Daoy (cell line): ENCODE data around the gene NFIA. TPM values are rescaled to one million over a fixed set of nuclear protein-coding genes. Genes with fewer than 3 reads are reported as not detected.

Experiments
- DNase-seq: peaks from one replicate; pipeline ENCODE4 v3.0.0-alpha.2; 2015; ENCODE audit warnings: low read depth
- total RNA-seq: library from RNA; depleted of rRNA; stranded (reverse); fragments of >200 nt; shearing (Covaris generic); gene quantifications from 2 replicates; pipeline ENCODE4 v1.2.3, GENCODE V29; 2014

The NFIA gene
- total RNA-seq, 1 experiment from 2014 or later, result 5.0 TPM

GRCh38 chr1:61370177-61370912 lies 288.0 kb downstream of the NFIA start:
- DNase-seq, result no peak

DNA sequence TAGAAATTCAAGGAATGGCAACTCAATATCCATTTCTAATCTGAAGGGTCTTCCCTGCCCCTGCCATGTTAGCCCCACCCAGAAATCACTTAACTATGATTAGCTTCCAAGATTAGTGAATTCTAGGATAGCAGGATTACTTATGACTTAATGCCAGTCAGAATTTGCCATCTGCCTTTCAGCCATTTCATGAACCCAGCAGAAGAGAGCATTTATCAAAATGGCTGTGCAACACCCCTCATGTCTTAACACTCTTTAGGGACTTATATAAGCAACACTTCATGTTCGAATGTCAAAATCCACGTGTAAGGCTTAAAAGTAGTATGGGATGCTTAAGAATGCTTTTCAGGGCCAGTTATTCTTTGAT lies 288.5 kb downstream of the NFIA start:
- no peak for DNase-seq

DNA sequence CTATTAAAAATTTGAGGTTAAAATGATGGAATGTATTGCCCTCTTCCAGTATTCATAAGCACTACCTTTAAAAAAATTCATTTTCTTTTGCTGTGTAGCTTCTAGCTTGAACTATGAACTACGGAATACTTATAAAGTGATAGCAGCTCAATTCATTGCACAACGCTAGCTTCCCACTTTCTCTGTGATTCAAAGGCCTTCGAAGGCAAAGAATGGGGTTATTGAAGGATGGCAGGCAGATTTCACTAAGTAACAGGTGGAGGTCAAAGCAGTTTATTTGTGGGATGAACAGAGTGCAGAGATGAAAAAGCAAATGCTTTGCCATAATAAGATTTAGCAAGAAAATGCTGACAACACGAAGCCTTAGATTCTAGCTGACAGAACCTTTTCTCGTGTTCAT lies 290.6 kb downstream of the NFIA start:
- DNase-seq, result no peak

GRCh38 chr1:61374156-61374555 lies 291.8 kb downstream of the NFIA start:
- DNase-seq, result no peak

GRCh38 chr1:61375082-61375880 lies 292.9 kb downstream of the NFIA start:
- DNase-seq, result no peak

DNA sequence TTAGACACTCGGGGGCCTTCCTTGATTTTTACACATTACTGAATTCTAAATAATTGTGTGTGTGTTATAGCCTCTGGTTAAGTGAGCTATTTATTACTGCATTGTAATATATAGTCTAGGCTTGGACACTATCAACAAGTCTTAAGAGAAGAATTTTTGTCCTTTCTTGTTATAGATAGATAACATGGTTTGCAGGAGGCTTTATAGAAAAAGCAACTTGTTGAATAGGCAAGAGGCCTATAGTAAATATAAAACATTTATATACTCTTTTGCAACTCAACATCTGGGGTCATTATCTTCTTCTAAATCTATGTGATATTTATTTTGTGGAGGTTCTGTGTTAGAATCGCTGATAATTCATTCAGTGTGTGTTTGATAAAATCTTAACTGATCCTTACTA lies 293.8 kb downstream of the NFIA start:
- no peak for DNase-seq

DNA sequence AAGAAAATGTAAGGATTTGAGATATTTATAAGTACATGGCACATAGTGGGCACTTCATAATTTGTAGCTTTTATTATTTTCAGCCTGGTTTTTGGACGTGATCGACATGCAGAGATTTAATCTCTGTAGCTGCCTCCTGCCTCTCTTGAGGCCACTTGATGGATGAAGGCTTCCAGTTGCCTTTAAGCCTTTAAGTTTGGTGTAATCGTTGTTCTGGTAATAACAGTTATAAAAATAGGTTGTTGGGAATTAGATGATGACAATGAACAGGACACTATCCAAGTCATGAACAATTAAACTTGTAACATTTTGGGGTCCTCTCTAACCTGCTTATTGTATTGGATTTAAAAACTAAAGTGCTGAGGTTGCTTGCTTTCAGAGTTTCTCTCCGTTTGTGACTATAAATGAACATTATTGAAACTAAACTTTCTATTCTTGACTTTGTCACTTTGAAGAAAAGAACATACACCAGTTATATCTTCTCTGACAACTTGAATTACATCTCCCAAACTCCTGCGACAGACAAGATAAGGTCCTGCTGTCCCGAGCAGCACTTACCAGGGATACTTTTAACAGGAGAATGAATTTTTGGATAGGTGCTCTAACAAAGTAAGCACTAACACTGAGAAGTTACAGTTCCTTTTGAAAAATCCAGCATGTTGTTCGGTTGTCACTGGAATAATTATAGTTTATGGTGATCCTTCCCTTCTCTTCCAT lies 295.0 kb downstream of the NFIA start:
- no peak for DNase-seq

GRCh38 chr1:61378494-61379180 lies 296.3 kb downstream of the NFIA start:
- DNase-seq, result no peak

- no peak for DNase-seq
Measured at GRCh38 chr1:61379693-61380092, 297.3 kb downstream of the NFIA start.

DNA sequence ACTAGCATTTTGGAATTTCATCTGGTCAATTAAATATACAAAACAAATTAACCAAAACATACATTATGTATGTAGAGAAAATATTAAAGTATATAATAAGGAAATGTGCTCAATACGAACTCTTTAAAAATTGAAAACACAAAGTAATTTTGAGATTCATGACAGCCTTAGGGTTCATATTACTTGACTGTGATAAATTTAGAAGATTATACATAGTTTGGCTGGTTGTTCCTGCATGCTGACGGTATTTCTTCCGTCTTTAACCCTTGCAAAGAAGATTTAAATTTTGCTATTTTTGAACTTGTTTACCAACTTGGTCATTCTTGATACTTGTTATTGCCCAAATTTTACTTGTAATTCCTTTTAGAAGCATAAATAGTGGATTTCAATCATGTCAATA lies 298.2 kb downstream of the NFIA start:
- no peak for DNase-seq

DNA sequence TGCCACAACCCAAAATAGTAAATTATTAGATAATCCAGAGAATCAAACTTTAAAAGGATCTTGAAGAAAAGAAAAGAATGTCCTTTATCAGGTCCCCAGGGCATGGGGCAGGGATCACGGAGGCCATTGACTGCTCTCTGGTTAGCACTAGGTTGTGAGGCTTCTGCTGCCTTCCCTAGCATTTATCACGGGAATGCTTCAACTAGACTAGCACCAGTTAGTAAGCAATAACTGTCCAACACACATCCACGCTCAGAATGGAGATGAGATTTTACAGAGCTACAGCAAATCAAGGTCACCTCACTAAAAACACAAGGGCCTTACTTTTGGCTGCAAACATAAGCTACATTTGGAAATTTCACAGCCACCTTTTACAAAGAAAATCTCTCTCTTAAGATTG lies 304.0 kb downstream of the NFIA start:
- DNase-seq, result no peak

GRCh38 chr1:61386770-61387169 lies 304.4 kb downstream of the NFIA start:
- no peak for DNase-seq

DNA sequence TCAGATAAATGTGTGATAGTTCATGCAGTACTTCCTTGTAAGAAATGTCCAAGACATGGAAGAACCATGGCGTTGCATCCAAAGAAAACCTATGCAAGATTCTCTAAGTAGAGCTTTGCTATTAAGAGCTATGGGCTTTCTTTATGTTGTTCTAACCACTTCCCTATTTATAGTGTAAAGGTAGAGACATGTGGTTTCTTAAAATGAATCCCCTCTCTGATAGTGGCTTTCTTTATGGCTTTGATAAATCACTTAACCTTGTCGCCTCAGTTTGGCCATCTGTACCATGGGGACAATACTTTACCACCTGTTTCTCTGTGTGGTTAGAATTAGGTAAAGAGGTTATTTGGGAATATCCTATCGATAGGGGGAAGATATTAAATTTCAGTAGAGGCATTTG lies 305.5 kb downstream of the NFIA start:
- DNase-seq, result no peak

GRCh38 chr1:61388566-61388965 lies 306.2 kb downstream of the NFIA start:
- peak; percentile 74 for DNase-seq

DNA sequence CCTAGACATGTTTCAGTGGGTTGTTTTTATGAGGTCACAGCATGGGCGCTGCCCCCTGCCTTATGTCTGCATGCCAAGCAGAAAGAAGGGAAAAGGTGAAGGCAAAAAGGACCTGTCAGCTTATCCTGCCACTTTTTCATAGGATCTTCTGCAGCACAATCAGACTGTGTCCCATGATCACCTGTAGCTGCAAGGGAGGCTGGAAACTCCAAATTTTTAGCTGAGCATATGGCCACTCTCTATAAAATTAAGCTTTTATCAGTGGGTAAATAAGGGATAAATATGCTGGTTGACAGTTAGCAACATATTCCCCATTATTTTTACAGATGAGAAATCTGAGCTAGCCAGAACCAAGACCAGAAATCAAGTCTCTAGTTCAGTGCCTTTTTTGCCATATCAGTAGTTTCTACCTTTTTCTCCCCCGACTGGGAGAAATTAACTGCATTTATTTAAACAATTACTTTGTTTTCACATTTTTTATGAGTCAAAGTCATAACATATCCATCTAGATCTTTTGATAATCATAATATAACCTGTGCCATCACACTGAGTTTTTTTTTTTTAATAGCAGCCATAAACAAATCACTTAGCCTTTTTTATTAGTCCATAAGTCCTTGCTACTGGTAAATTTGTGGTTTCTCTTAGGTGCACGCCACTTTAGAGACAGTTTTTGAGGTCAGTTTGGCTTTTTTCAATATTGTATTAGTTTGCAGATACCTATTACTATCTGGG lies 307.0 kb downstream of the NFIA start:
- DNase-seq, result no peak

GRCh38 chr1:61389926-61390845 lies 307.8 kb downstream of the NFIA start:
- no peak for DNase-seq

DNA sequence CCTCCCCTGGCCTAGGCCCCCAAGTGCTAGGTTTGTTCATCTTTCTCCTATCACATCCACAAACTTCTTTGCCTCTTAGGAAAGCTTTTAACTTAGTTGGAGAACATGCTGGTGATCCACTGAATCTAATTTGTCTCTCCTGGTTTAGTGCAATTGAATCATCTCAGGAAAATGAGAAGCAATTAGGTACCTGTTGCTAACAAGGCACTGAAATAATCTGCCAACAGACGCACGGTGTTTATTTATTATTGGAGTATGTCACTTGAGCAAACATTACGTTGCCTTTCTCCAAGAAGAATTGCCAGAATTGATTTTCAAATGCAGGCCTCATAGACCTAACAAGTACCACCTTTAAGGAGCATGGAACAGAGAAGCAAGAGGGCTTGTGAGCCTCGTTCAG lies 309.4 kb downstream of the NFIA start:
- DNase-seq, result no peak

DNA sequence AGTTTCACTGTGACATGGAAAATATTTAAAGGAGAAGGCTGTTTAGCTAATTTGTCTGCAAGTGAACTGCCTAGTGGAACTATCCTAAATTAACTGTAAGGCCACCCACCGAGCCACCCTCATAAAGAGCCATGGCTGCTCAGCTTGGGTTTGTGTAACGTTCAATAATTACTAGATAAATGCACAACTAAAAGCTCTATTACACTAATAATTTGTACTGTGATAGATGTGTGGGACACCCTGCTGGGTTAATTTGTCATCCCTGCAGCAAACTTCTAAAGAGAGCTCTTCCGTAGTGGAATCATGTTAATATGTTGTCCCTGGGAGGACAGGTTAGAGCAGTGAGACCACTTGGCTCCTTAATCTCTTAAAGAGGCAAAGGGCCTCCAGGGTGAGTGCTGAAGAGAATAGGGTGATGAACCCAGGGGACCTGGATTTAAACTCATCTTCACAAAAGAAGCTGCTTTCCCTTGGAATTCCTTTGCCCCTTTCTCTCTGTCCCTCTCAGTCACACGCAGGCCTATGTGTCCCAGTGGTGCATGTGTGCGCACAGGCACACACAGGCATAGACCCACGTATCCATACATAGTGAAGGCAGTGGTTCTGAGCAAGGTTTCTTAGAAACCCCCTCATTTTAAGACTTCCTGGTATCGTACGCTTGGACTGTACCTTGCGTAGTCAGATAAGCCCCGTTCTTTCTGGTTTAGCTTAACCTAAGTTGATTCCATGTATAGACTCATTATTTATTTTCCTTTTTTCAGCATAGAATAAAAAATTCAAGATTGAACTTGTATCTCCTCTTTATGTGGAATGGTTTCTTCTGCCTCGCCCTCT lies 310.3 kb downstream of the NFIA start:
- no peak for DNase-seq

DNA sequence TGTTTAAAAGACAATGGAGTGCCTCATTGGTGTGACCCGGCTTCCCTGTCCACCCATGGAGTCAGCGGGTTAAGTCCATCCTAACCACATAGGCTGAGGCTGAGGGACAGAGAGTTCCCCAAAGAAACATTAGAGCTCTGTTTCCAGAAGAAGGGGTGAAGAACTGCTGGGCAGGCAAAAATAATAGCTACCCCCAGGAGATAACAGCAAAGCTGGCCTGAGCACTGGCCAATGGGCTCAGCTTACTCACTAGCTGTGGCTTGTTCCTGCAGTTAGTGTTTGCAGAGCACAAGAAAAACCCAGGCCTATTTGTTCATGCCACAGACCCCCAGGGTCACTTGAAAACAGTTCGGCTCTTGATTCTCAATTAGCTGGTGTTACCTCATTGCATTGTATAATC lies 311.2 kb downstream of the NFIA start:
- DNase-seq, result no peak
